CD4-positive, alpha-beta T cell treated with Interleukin-1 beta for 1 hour (primary cell): ENCODE results near the gene CCBE1.
"Not testable (repeated sequence)": the region's sequence is repeated elsewhere in the genome, so short reads cannot be mapped to it uniquely, and the experiment has no call there.

Experiments
- DNase-seq, 2 donors: peaks; one replicate each; pipeline ENCODE4 v3.0.0-alpha.2; 2020 to 2022

The CCBE1 gene

DNA sequence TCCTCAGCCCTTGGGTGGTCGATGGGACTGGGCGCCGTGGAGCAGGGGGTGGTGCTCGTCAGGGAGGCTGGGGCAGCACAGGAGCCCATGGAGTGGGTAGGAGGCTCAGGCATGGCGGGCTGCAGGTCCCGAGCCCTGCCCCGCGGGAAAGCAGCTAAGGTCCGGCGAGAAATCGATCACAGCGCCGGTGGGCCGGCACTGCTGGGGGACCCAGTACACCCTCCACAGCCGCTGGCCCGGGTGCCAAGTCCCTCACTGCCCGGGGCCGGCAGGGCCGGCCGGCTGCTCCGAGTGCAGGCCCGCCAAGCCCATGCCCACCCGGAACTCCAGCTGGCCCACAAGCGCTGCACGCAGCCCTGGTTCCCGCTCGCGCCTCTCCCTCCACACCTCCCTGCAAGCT, 16.9 kb upstream of the CCBE1 start:
- not testable (repeated sequence) for DNase-seq

DNA sequence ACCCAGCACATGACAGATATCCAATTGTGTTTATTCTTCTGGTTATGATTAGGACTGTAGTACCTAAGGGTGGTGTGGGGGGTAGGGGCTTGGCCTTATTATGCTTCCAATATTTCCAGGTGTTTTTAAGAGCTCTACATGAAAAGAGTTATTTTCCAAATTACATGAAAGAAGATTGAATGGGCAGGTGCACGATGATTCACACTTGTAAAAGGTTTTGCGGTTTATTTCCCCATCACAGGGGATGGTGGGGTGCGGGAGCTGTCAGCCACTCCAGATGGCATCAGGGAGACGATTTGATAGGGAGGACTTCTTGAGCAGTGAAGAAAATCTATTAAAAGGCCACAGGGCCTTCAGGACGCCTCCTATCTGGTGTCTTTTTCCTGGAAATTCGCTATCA, 15.1 kb upstream of the CCBE1 start:
- DNase-seq, result no peak

DNA sequence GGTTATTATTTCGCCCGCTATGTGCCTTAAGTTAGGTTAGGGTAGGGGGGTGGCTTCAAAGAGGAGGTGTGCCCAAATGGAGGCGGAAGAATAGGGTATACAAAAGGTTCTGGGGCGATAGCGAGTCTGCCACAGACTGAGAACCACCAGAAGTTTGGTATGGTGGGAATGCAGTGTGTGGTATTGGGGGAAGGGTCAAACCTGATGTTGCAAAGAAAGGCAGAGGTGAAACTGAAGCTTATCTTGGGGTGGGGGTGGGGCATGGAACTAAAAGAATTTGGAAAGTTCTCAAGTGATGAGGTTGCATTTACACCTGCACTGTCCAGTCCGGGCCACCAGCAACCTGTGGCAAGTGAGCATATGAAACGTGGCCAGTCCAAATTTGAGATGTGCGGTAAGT, 11.8 kb upstream of the CCBE1 start:
- DNase-seq, result no peak

DNA sequence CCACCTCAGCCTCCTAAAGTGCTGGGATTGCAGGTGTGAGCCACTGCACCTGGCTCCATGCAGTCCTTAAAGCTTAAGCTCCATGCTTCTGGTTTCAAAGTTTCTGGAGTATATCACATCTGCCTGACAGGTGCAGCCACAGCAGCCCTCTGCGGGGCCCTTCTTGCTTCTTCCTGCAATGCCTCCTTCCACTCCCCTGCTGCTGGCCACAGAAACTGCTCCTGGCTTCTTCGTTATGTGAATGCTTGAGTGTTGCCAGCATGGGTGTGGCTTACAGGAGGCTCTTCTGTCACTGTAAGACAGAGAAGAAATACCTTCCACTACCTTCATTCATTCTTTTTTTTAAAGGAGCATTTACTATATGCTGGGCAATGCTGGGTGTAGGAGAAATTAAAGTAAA, 10.1 kb upstream of the CCBE1 start:
- no peak for DNase-seq

DNA sequence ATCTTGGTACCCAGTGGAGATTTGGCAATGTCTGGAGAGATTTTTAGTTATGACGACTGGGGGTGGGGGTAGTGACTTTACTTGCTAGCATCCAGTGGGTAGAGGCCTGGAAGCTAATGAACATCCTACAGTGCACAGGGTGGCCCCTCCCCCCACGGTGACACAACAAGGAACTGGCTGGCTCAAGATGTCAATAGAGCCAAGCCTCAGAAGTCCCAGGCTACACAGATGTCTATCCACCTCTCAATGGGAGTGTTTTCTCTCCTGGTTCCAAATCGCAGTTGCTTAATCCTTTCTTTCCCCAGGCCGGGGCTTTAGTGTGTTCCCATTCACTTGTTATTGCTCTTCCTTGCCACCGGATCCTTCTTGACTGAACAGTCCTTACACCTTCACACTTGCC, 9.3 kb upstream of the CCBE1 start:
- DNase-seq, result no peak

DNA sequence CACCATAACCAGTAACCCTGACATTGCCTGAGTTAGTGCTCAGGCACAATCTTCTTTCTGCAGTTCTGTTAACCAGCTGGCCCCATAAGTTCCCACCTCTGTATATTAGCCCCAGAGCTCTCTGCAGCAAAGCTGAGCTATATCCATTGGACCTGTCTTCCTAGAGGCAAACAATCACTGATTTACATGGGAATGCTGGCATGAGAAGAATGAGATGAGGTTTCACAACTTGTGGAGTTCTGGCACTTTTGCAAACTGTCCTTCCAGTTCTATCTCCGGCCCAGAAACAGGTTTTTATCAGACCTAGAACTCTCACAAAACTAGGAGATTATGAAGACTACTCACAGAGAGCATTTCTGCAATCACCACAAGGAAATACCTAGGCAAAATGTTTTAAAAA, 7.9 kb upstream of the CCBE1 start:
- DNase-seq, result no peak

DNA sequence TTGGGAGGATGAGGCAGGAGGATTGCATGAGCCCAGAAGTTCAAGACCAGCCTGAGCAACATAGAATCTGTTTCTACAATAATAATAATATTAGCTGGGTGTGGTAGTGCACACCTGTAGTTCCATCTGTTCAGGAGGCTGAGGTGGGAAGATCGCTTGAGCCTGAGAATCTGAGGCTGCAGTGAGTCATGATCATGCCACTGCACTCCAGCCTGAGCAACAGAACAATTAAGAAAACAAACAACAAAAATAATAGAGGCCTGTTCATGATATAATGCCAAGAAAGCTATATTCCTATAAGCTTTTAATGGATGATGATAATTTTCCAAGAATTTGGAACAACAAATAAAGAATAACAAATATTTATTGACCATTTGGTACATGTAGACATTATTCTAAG, 6.9 kb upstream of the CCBE1 start:
- no peak for DNase-seq

DNA sequence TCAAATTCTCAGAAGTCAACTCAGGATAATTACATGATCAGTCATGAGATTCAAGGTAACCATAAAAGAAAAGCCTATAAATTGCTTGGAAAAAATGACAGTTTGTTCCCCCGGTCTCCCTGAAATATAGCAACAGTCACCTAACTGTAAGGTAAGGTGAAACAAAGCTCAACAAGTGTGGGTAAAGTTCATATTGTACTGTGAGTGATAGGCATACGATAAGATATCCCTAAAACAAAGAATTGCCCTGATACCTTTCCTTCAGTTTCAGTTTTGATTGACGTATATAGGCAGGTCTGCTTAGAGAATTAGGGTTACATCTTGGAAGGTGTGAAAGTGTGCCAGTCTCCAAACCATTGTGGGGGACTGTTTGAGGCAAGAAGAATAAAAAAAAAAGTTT, 4.0 kb upstream of the CCBE1 start:
- no peak for DNase-seq

DNA sequence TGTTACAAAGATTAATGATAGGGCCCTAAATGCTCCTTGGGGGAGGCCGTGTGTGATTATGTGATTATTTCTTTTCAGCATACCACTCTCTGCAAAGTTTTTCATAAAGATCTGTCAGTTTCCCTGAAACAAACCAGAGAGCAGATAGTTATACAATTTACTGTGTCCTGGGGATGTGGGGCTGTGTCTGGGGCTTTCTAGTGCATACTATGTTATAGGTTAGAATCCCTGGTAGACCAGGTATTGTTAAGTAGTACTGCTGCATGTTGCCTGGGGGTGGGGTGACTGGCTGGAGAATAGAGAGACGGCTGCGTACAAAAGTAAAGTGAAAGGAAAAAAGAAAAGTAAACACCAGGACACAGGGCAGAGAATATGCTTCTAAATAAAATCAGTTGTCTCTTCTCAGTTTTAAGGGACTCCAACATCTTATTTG, 3.3 kb upstream of the CCBE1 start:
- no peak for DNase-seq

DNA sequence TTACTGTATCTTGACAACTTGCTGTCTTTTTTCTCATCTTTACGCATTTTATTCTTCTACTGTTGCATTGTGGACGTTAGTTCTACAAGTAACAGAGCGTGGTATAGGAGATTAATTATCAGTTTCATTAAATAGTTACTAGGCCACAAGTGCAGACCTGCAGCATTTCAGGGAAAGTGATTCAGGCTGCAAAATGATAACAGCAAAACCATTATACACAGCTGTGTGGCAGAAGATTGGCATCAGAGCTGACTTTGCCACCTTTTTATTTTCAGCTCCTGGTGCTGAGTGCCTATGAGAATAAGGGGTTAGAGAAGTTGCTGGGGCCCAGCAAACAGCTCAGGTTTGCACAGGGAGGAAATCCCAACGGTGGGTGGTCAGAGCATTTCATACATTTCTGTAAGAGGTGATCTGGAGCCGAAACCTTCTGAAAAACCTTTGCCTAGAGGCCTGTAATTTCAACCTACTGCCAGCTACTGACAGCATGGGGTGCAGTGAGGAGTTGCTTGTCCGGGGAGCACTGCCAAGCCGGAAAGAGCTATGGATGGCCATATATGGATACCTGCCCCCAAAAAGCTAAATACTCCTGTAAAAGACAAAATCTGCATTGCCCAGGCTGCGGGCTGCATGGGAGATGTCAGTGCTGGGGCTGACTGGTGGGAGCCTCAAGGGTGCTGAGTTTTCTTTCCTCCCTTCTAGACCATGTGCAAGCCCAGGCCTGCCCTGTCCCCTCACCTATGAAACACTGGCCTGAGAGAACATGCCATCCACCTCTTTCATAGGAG, 2.7 kb upstream of the CCBE1 start:
- no peak for DNase-seq

DNA sequence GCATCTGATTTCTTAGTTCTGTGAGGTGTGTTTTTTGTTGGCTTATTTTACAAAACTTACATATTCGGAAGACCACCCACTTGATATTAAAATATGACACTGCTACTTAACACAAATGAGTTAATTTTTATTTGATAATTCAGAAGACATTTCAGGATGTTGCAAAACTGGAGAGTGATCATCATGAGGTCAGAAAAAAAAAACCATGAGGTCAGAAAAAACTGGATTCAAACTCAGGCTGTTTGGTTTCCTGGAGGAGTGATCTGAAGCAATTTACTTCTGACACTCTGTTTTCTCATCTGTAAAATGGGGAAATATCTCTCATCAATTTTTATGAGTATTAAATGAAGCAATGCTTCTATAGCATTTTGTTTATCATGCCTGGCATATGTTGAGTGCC, 1.8 kb upstream of the CCBE1 start:
- no peak for DNase-seq

DNA sequence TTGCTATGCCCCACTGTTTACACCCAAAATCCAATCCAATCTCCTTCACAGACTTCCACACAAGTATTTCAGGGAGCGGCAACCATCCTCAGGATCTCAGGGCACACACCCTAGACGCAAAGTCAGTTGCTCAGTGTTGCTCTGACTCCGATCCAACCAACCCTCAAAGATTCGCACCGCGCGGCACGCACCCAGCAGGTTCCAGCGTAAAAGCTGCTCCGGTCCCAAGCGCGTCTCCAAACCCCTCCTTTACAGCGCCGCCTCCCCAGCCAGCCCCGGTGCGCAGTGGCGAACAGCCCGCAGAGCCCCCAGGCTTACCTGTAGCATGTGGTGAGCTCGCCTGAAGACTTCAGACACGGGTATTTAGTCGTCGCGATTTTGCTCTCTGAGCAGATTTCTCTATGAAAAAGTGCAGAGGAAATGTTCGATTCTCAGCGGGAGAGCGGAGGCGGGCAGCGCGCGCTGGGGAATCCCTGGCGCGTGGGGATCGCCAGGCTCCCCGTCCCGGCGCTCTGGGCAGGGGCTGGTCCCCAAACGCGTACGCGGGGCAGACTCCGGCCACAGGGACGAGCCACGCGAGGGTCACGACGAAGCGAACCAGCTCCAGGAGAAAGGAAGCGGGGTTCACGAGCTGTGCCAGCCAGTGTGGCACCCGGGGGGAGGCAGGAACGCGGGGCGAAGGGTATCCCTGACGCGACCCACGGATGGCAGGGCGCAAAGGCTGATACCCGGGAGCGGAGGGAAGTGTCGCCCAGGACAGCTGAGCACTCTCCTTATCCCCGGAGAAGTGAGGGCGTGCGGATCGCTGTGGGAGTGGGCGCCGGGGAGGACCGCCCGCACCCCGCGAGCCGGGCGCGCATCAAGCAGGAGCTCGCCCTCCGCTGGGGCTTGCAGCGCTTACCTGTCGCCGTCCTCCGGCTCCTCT, 650 bp downstream of the CCBE1 start:
- no peak for DNase-seq

DNA sequence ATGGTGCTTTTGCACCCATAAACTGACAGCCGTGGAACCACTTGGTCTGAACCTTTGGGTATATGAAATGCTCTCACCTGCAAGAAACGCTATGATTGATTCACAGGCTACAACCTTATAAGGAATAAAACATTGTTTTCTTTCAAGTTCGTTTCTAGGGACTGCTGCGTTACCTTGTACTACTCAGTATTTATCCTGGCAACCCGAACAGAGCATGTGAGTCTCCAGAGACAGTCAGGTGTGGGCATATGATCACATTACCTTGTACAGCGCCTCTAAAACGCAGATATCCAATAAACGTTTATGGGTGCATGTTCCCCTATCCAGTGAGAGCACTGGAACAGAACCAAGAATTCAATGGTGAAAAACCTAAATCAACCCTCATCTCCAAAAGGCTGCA, 1.7 kb downstream of the CCBE1 start:
- DNase-seq, result no peak

DNA sequence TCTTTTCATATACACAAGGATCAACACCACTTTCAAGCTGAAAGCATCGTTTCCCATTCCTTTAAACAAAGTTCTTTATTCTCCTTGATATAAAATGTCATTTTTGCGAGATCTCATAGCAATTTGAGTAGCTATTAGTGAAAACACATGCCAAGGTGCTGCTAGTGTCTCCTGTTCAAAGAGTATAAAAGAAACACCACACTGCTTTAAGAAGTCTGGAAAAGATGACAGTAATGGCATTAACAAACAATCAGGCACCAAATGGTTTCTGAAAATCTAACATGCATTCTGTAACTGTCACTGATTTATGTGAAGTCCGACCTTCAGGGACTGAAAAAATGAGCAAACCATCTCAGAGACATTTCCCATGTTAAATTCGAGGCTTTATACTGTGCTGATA, 2.4 kb downstream of the CCBE1 start:
- DNase-seq, result no peak

DNA sequence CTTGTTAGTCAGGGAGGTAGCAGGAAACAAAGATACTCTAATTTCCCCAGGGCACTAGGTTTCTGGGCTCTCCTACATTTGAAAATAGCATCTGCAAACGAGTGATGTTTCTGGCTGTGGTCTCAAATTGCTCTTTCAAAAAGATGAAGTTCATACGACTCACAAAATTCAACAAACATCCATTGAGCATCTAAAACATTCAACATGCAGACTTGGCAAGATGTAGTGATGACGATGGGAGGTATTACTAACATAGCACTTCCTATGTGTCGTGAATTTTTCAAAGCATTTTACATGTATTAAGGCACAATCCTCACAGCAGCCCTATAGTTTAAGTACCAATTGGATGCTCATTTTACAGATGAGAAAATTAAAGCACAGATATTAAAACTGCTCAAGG, 5.2 kb downstream of the CCBE1 start:
- no peak for DNase-seq

DNA sequence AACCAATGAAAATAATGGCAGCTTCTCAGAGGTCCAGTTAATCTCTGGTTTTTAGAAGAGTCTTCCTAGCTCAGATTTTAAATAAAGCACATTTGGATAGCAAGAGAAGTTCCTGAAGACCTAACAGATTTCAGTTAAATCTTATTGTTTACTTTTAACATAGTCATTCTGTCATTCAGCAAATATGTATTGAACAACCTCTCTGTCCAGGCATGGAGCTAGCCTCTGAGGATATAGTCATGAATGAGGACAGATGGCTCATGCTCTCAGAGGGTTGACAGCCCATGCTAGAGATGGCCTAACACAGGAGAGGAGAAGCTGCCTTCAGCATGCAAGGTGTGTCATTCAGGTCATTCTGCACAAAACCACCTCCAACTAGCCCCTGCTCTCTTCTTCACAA, 6.2 kb downstream of the CCBE1 start:
- no peak for DNase-seq

DNA sequence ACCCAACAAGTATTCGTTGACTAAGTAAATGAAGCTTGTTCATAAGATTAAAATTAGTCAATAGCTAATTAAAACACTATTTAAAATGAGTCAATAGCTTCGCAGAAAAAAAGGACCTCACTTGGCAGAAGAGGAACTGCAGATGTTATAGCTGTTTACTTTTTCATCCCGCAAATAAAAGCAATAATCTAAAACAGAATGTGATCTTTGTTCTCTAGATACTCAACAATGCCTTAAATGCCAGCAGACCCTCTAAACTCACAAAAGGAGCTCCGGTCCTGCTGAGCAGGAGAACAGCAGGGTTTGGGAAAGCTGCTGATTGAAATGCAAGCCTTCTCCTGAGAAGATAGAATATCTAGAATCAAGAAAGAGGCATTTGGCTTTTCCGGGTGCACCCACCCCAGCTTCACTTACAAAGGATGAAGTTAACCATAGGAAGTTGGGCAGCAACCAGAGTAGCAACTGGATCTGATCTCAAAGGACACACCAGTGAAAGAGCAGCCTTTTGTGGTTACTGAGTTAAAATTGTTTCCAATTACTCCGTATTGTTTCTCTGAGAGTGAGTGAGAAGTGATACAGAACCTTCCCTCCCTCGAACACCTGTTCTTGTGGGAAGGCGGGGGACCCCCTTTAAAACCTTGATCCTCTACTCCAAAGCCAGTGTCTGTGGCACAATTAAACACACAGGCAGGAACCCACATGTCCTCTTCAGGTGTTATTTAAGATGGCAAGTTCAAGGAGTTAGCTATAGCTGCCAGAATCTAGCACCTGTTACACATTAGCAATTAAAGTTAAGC, 6.8 kb downstream of the CCBE1 start:
- no peak for DNase-seq

DNA sequence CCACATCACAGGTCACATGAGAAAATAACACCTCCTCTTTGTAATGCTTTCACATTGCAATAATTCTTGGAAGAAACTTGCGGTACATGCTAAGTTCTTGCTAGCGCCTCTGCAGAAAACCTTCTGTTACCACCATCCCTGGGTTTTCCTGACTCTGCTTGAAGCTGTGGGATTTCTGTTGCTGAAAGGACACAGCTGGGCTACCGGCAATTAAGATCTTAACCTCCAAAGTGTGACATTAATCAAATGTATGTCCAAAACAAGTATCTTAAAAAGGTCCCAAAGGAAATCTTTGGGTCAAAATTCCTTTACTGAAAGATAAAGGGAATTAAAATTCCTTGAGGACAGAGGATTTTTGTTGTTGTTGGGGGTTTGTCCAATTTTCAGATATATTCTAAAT, 7.5 kb downstream of the CCBE1 start:
- DNase-seq, result no peak

DNA sequence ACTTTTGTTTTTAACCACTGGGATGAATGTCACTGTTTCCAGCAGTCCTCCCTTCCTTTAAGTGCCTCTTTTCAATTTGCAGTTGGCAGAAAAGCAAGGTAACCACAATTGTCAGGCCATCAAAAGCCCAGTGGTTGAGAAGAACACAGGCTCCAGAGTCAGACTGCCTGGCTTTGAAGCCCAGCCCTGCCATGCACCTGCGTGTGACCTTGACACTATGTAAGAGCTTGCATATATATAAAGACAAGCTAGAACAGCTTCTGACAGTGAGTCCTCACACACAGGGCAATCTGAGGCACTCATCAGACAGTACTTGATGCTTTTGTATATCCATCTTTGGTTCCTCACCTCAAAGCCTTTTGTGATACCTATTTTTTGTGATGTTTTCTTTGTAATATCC, 11.0 kb downstream of the CCBE1 start:
- DNase-seq, result no peak

DNA sequence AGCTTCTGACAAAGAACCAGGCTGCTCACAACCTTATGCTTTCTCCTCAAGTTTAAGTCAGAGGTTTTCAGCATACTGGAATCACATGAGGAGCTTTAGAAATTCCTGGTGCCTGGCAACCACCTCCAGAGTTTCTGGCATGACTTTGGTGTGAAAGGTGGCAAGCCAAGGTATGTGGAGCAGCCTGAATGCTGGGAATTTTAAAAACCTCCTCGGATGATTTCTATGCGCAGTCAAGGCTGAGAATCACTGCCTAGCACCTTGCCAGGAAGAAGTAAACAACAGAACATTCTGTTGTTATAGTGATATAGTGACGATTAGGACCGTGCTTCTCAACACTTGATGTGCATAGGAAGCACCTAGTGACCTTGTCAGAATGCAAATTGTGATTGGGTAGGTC, 11.7 kb downstream of the CCBE1 start:
- DNase-seq, result no peak

DNA sequence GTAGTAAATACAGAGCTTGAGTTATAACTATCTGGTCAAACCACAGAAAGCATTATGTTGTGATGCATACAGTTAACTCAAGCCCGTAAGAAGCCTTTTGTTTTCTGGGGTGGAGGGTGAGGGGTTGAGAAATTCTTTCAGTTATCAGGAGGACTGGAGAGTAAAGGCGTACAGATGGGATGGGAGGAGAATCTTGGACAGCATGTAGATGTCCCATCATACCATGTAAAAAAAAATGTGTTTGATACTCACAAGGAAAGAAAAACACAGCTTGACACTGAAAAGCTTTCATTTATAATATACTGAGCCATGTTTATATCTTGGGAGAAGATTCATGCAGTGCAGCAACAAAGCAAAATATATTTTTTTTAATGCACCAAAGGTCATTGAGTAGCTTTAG, 12.4 kb downstream of the CCBE1 start:
- DNase-seq, result no peak

DNA sequence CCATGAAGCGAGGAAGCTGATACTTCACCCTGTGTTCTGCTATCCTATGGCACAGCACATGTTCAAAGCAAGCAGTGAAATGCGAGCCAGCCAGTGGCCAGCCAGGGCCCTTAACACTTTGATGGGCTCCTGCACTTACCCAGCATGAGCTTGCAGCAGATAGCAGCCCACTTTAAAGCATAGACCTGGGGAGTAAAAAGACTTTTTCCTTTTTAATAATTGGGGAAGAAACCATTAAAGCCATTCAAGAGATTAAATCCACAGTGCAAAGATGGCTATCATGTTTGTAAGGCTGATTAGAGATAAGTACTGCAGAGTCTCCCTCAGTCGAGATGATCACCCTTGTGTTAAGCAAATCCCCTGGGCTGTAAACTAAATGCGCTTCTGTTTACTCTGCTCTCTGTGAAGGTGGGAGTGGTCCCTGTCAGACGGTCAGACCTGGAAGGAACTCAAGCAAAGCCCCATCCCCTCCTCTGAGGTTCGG, 15.7 kb downstream of the CCBE1 start:
- DNase-seq, result no peak

DNA sequence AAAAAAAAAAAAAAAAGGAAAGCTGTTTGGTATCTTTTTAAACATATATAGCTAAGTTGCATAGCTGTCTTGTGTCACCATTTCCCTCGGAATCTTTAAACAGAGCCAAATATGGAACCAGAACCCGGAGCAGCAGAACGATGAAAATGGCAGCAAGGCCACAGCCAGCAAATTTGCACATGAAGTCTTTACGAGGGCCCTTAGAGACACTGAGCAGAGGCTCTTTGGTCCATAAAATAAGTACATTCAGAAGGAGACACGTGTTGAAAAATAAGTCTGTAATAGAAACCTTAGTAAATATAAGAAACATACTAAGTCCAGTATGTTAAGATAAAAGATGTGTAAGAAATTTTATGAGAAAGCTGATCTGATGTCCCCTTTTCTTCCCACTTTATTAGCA, 16.2 kb downstream of the CCBE1 start:
- DNase-seq, result no peak
